WERI-Rb-1 (cell line): Measurements from ENCODE around the gene NTRK1.

Experiments used
- DNase-seq: peaks from one replicate; pipeline ENCODE4 v3.0.0-alpha.2; 2020
- H3K27ac ChIP-seq: fragments of 250-450 bp; sonication (Bioruptor Pico); 2 replicates; pipeline ENCODE4 v1.5.1; 2020; ENCODE audit warnings: mild to moderate bottlenecking, moderate library complexity
- H3K27me3 ChIP-seq: fragments of 250-450 bp; sonication (Bioruptor Pico); 2 replicates; pipeline ENCODE4 v1.5.1; 2021; ENCODE audit warnings: mild to moderate bottlenecking, low read depth, moderate library complexity; ENCODE audit not compliant: insufficient read depth, severe bottlenecking
- H3K36me3 ChIP-seq: fragments of 250-450 bp; sonication (Bioruptor Pico); 2 replicates; pipeline ENCODE4 v1.5.1; 2020; ENCODE audit warnings: mild to moderate bottlenecking, moderate library complexity
- H3K4me3 ChIP-seq: 2 replicates; pipeline ENCODE4 v1.5.1; 2011; ENCODE audit warnings: low read depth, mild to moderate bottlenecking, control low read depth, low read length
- H3K9me3 ChIP-seq: fragments of 250-450 bp; sonication (Bioruptor Pico); 2 replicates; pipeline ENCODE4 v1.5.1; 2021; ENCODE audit warnings: mild to moderate bottlenecking, moderate library complexity; ENCODE audit not compliant: severe bottlenecking
- TF ChIP-seq, protein P1 (sequence below): IDR thresholded peaks from 2 replicates; pipeline ENCODE4 v1.5.1; 2011; ENCODE audit warnings: low read depth, mild to moderate bottlenecking, control low read depth, inconsistent platforms, low read length

Gene NTRK1

DNA sequence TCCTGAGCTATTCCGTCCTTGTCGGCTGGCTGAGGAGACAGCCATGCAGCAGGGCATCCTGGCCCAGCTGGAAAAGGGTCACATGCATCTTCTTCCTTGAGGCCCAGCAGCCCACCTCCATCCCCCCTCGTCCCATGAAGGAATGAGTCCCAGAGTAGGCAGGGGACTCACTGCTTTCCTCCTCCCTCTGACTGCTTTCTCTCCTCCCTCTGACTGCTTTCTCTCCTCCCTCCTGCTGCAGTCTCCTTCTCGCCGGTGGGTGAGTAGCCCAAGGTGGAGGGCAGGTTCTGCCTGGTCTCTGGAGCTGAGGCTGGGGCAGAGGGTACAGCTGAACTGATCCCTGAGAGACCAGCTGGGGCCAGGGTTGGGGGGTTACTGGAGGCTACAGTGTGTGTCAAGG, 13.5 kb downstream of the NTRK1 start:
- no peaks in the 10 kb centered on the region for H3K27me3 ChIP-seq
- H3K9me3 ChIP-seq, result no peaks in the 10 kb centered on the region
- peak overlapping the region; percentile 7 for H3K27ac ChIP-seq
- DNase-seq, result no peak
- H3K4me3 ChIP-seq, result no peak overlapping the region
- TF ChIP-seq, protein P1, sequence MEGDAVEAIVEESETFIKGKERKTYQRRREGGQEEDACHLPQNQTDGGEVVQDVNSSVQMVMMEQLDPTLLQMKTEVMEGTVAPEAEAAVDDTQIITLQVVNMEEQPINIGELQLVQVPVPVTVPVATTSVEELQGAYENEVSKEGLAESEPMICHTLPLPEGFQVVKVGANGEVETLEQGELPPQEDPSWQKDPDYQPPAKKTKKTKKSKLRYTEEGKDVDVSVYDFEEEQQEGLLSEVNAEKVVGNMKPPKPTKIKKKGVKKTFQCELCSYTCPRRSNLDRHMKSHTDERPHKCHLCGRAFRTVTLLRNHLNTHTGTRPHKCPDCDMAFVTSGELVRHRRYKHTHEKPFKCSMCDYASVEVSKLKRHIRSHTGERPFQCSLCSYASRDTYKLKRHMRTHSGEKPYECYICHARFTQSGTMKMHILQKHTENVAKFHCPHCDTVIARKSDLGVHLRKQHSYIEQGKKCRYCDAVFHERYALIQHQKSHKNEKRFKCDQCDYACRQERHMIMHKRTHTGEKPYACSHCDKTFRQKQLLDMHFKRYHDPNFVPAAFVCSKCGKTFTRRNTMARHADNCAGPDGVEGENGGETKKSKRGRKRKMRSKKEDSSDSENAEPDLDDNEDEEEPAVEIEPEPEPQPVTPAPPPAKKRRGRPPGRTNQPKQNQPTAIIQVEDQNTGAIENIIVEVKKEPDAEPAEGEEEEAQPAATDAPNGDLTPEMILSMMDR, result no peak
- no peaks in the 10 kb centered on the region for H3K36me3 ChIP-seq

DNA sequence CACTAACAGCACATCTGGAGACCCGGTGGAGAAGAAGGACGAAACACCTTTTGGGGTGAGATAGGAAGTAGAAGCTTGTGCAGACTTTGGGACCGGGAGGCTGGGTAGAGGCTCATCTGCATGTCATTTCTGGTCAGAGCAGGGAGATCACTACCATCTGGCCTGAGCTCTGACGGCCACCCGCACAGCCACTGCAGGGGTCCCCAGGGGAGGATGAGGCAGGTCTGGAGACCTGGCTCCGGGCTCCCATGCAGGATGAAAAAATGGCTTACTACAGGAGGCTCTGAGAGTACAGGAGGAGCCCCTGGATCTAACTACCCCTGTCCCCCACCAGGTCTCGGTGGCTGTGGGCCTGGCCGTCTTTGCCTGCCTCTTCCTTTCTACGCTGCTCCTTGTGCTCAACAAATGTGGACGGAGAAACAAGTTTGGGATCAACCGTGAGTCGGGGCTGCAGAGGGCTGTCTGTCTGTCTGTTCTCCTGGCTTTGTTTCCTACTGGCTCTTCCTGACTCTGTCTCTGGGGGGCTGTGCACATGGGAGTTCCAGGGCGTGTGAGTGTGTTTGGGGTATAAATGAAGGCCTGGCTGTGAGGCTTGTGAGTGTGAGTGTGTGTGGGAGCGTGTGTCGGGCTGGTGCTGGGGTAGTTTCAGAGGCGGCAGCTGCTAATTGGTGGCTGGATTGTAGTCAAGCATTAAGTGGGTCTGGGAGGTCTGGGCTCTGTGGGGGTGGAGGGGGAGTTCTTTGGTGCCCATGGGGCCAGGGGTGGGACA, 14.1 kb downstream of the NTRK1 start:
- Histone ChIP-seq H3K4me3 (no peak overlapping the region), H3K9me3 (no peaks in the 10 kb centered on the region), H3K27me3 (no peaks in the 10 kb centered on the region), H3K27ac (peak overlapping the region; percentile 8), H3K36me3 (no peaks in the 10 kb centered on the region)
- no peak for DNase-seq
- TF ChIP-seq, protein P1, result no peak

DNA sequence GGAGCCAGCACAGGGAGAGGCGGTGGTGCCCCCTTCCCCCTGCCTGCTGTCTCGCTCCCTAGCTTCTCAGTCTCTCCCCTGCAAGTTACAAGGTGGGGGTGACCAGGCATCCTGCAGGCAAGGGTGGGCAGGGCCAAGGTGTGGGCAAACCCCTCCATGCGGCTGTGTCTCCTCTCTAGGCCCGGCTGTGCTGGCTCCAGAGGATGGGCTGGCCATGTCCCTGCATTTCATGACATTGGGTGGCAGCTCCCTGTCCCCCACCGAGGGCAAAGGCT, 14.6 kb downstream of the NTRK1 start:
- Histone ChIP-seq H3K9me3 (no peaks in the 10 kb centered on the region), H3K27me3 (no peaks in the 10 kb centered on the region), H3K4me3 (no peak overlapping the region), H3K27ac (peak overlapping the region; percentile 8; the same call in 1 of the 2 replicates), H3K36me3 (no peaks in the 10 kb centered on the region)
- TF ChIP-seq, protein P1, result no peak
- no peak for DNase-seq

DNA sequence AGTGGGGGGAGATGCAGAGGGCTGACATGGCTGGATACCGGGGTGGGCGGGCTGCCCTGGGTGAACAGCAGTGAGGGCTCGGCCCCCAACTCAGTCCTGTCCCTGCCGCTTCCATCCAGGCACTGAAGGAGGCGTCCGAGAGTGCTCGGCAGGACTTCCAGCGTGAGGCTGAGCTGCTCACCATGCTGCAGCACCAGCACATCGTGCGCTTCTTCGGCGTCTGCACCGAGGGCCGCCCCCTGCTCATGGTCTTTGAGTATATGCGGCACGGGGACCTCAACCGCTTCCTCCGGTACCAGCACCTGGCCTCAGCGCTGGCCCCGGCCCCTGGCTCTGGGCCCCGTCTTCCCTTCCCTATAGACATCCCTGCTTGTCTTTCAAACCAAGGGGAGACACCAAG, 15.6 kb downstream of the NTRK1 start:
- no peak for DNase-seq
- H3K36me3 ChIP-seq, result no peaks in the 10 kb centered on the region
- H3K9me3 ChIP-seq, result no peaks in the 10 kb centered on the region
- no peak overlapping the region for H3K27ac ChIP-seq
- TF ChIP-seq, protein P1, result no peak
- no peak overlapping the region for H3K4me3 ChIP-seq
- H3K27me3 ChIP-seq, result no peaks in the 10 kb centered on the region

DNA sequence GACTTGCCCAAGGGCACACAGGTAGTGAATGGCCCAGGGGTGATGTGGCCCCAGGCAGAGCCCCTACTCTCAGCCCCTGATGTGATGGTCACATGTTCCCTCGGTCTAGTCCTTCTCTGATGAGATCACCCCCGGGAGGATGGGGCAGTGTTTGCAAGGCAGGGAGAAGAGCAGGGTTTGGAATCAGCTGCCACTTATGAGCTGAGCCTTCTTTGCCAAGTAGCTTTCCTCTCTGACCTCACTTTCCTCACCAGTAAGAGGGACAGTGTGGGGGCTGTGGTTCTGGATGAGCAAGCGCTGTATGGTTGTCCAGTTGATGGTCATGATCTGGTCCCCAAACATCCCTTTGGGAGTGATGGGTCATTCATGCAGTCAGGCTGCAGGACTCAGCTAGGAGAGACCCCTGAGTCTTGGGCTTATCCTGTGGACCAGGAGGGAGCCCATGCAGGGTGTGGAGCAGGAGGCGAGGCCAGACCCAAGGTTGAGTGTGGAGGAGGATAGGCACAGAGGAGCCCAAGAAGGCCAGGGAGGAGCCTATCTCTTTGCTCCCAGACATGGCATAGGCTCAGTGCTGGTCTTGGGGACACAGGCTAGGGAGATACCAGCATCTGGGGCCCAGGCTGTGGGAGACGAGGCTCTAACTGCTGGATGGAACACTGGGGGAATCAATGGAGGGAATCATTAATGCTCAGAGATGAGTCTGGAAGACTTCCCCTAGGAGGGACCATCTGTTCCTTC, 16.9 kb downstream of the NTRK1 start:
- TF ChIP-seq, protein P1, result no peak
- Histone ChIP-seq H3K36me3 (no peaks in the 10 kb centered on the region), H3K27ac (peak overlapping the region; percentile 17), H3K4me3 (no peak overlapping the region), H3K27me3 (no peaks in the 10 kb centered on the region), H3K9me3 (no peaks in the 10 kb centered on the region)
- no peak for DNase-seq

DNA sequence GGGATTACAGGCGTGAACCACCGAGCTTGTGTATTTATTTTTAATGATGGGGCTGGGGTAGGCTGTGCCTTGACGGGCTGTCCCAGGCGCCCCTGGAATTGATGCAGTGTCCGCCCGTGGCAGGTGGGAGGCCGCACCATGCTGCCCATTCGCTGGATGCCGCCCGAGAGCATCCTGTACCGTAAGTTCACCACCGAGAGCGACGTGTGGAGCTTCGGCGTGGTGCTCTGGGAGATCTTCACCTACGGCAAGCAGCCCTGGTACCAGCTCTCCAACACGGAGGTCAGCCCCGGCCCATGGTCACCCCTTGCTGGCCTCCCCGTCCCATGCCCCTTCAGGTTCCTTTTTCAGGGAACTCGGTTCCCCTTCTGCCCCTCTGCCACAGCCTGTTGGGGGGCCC, 19.2 kb downstream of the NTRK1 start:
- Histone ChIP-seq H3K27ac (no peak overlapping the region), H3K27me3 (no peaks in the 10 kb centered on the region), H3K4me3 (no peak overlapping the region), H3K9me3 (no peaks in the 10 kb centered on the region), H3K36me3 (no peaks in the 10 kb centered on the region)
- TF ChIP-seq, protein P1, result no peak
- no peak for DNase-seq
